H9 (cell line): ENCODE measurements around the gene SRPX2. TPM values are rescaled to one million over a fixed set of nuclear protein-coding genes. Genes with fewer than 3 reads are reported as not detected.

Source experiments
- DNase-seq: peaks from one replicate; pipeline ENCODE4 v3.0.0-alpha.2; 2017
- H2AFZ ChIP-seq: one replicate; pipeline ENCODE4 v1.6.1; 2013; ENCODE audit warnings: mild to moderate bottlenecking, low read length, control low read depth, moderate library complexity
- H2AK5ac ChIP-seq: 2 replicates; pipeline ENCODE4 v1.6.1; 2013; ENCODE audit warnings: low read length, control low read depth, mixed read lengths; ENCODE audit not compliant: insufficient read length
- H2BK120ac ChIP-seq: one replicate; pipeline ENCODE4 v1.6.1; 2013; ENCODE audit warnings: low read depth, mild to moderate bottlenecking, low read length, control low read depth, inconsistent platforms; ENCODE audit not compliant: poor library complexity, severe bottlenecking
- H2BK12ac ChIP-seq: 2 replicates; pipeline ENCODE4 v1.6.1; 2013; ENCODE audit warnings: low read length, control low read depth, mixed read lengths, low read depth; ENCODE audit not compliant: insufficient read length
- H2BK15ac ChIP-seq: 2 replicates; pipeline ENCODE4 v1.6.1; 2013; ENCODE audit warnings: low read depth, low read length, control low read depth
- H2BK20ac ChIP-seq: one replicate; pipeline ENCODE4 v1.6.1; 2013; ENCODE audit warnings: low read depth, mild to moderate bottlenecking, low read length, control low read depth, inconsistent platforms; ENCODE audit not compliant: poor library complexity, severe bottlenecking
- H2BK5ac ChIP-seq: 2 replicates; pipeline ENCODE4 v1.6.1; 2013; ENCODE audit warnings: low read length, control low read depth, mixed read lengths; ENCODE audit not compliant: insufficient read length
- H3K14ac ChIP-seq: 2 replicates; pipeline ENCODE4 v1.6.1; 2013; ENCODE audit warnings: low read length, control low read depth; ENCODE audit not compliant: insufficient read depth
- H3K18ac ChIP-seq: 2 replicates; pipeline ENCODE4 v1.6.1; 2013; ENCODE audit warnings: low read depth, mild to moderate bottlenecking, mixed read lengths, low read length, control low read depth; ENCODE audit not compliant: insufficient read length
- H3K23ac ChIP-seq: 2 replicates; pipeline ENCODE4 v1.6.1; 2013; ENCODE audit warnings: low read length, control low read depth, mixed read lengths, low read depth; ENCODE audit not compliant: insufficient read length
- H3K23me2 ChIP-seq: 2 replicates; pipeline ENCODE4 v1.6.1; 2013; ENCODE audit warnings: low read depth, mild to moderate bottlenecking, mixed read lengths, low read length, control low read depth; ENCODE audit not compliant: insufficient read length, poor library complexity, severe bottlenecking
- H3K27ac ChIP-seq: 2 replicates; pipeline ENCODE4 v1.5.1; 2013; ENCODE audit warnings: low read length, control low read depth, mixed read lengths, low read depth; ENCODE audit not compliant: insufficient read length
- H3K27me3 ChIP-seq: 2 replicates; pipeline ENCODE4 v1.6.1; 2013; ENCODE audit warnings: low read length, control low read depth, inconsistent platforms; ENCODE audit not compliant: insufficient read depth
- H3K4ac ChIP-seq: 2 replicates; pipeline ENCODE4 v1.6.1; 2013; ENCODE audit warnings: low read depth, mild to moderate bottlenecking, control low read depth, inconsistent platforms, low read length, moderate library complexity
- H3K4me1 ChIP-seq: 2 replicates; pipeline ENCODE4 v1.6.1; 2013; ENCODE audit warnings: low read length, control low read depth, inconsistent platforms; ENCODE audit not compliant: insufficient read depth
- H3K4me2 ChIP-seq: 2 replicates; pipeline ENCODE4 v1.6.1; 2013; ENCODE audit warnings: low read length, control low read depth, mixed read lengths; ENCODE audit not compliant: insufficient read length, insufficient read depth
- H3K56ac ChIP-seq: 2 replicates; pipeline ENCODE4 v1.6.1; 2013; ENCODE audit warnings: low read depth, mild to moderate bottlenecking, mixed read lengths, low read length, control low read depth; ENCODE audit not compliant: insufficient read length
- H3K79me1 ChIP-seq: 2 replicates; pipeline ENCODE4 v1.6.1; 2013; ENCODE audit warnings: low read depth, mild to moderate bottlenecking, moderate library complexity, low read length, control low read depth, inconsistent platforms; ENCODE audit not compliant: insufficient read depth, poor library complexity, severe bottlenecking
- H3K79me2 ChIP-seq: 2 replicates; pipeline ENCODE4 v1.6.1; 2013; ENCODE audit warnings: low read length, control low read depth, inconsistent platforms; ENCODE audit not compliant: insufficient read depth
- H3K9ac ChIP-seq: 2 replicates; pipeline ENCODE4 v1.6.1; 2013; ENCODE audit warnings: low read length, control low read depth, mixed read lengths; ENCODE audit not compliant: insufficient read length; ENCODE audit errors: extremely low read depth
- H3K9me3 ChIP-seq: one replicate; pipeline ENCODE4 v1.6.1; 2013; ENCODE audit warnings: low read depth, low read length, inconsistent platforms; ENCODE audit not compliant: control insufficient read depth
- H3T11ph ChIP-seq: one replicate; pipeline ENCODE4 v1.6.1; 2013; ENCODE audit warnings: mild to moderate bottlenecking, low read length, control low read depth, inconsistent platforms
- H4K20me1 ChIP-seq: one replicate; pipeline ENCODE4 v1.6.1; 2013; ENCODE audit not compliant: control insufficient read depth, insufficient read length, insufficient read depth
- H4K5ac ChIP-seq: 2 replicates; pipeline ENCODE4 v1.6.1; 2013; ENCODE audit warnings: low read depth, mild to moderate bottlenecking, mixed read lengths, low read length, control low read depth; ENCODE audit not compliant: insufficient read length
- H4K8ac ChIP-seq: replicated peaks from 2 replicates; pipeline ENCODE4 v1.6.1; 2013; ENCODE audit warnings: low read length, control low read depth, mixed read lengths, low read depth; ENCODE audit not compliant: insufficient read length
- H4K91ac ChIP-seq: 2 replicates; pipeline ENCODE4 v1.6.1; 2013; ENCODE audit warnings: low read depth, mild to moderate bottlenecking, moderate library complexity, mixed read lengths, low read length, control low read depth; ENCODE audit not compliant: insufficient read length
- H3K27ac Mint-ChIP-seq, 3 experiments: 2 replicates in 2 of 3; 3 replicates in 1 of 3; pipeline ENCODE4 v1.8.0; 2020 to 2021; ENCODE audit warnings: mixed read lengths in 3 of 3, mild to moderate bottlenecking in 1 of 3, moderate library complexity in 1 of 3
- H3K27me3 Mint-ChIP-seq: 2 replicates; pipeline ENCODE4 v1.8.0; 2021; ENCODE audit warnings: low read depth, mild to moderate bottlenecking, moderate library complexity, mixed read lengths
- H3K36me3 Mint-ChIP-seq, 3 experiments: 2 replicates in 2 of 3; 3 replicates in 1 of 3; pipeline ENCODE4 v1.8.0; 2020 to 2021; ENCODE audit warnings: low read depth in 3 of 3, mixed read lengths in 3 of 3; ENCODE audit not compliant: insufficient read depth in 1 of 3
- H3K4me1 Mint-ChIP-seq, 2 experiments: 2 replicates each; pipeline ENCODE4 v1.8.0; 2020; ENCODE audit warnings: mixed read lengths in 2 of 2
- H3K4me3 Mint-ChIP-seq, 2 experiments: 2 replicates in 1 of 2; 3 replicates in 1 of 2; pipeline ENCODE4 v1.8.0; 2020 to 2021; ENCODE audit warnings: mild to moderate bottlenecking in 2 of 2, mixed read lengths in 2 of 2, moderate library complexity in 1 of 2
- H3K9me3 Mint-ChIP-seq, 2 experiments: 2 replicates in 1 of 2; 3 replicates in 1 of 2; pipeline ENCODE4 v1.8.0; 2020; ENCODE audit warnings: mild to moderate bottlenecking in 2 of 2, mixed read lengths in 2 of 2, moderate library complexity in 1 of 2
- CTCF ChIP-seq: fragments of 200-600 bp; sonication (generic); conservative IDR thresholded peaks from 3 replicates; pipeline ENCODE4 v1.8.0; 2021; ENCODE audit warnings: antibody characterized with exemption, mild to moderate bottlenecking
- WGBS: extraction: QIAGEN DNeasy Blood & Tissue Kit; methylation state at CpG from one replicate; pipeline ENCODE4 v1.1.7; 2013; ENCODE audit warnings: missing lambda C conversion rate, low lambda C conversion rate, mixed read lengths; ENCODE audit not compliant: insufficient read length; ENCODE audit errors: extremely low coverage; 5-methylcytosine and 5-hydroxymethylcytosine counted together
- total RNA-seq: library from RNA; stranded (reverse); gene quantifications from 2 replicates; pipeline ENCODE4 v1.2.1, GENCODE V29; 2021

Gene SRPX2
- total RNA-seq, 1 experiment from 2014 or later = not detected

GRCh38 chrX:100600758-100601157 is 43.2 kb upstream of the SRPX2 start:
- H2BK20ac ChIP-seq = no peak overlapping the region
- H3K79me1 ChIP-seq = no peaks in the 10 kb centered on the region
- H3K9me3 Mint-ChIP-seq = peaks cover 0 to 67% of the 10 kb centered on the region in 2 experiments; a peak in 3 of 5 replicates
- no peak overlapping the region for H3K4me2 ChIP-seq
- no peak overlapping the region for H2BK120ac ChIP-seq
- no peak overlapping the region for H2BK15ac ChIP-seq
- H3K9me3 ChIP-seq = no peaks in the 10 kb centered on the region
- no peak overlapping the region for H3K56ac ChIP-seq
- no peaks in the 10 kb centered on the region for H3K79me2 ChIP-seq
- H3K27ac Mint-ChIP-seq = no peak overlapping the region
- no CpG with 5 or more reads among the region's 1 CpG for WGBS
- H3K27me3 ChIP-seq = no peaks in the 10 kb centered on the region
- no peak overlapping the region for H4K91ac ChIP-seq
- H3K14ac ChIP-seq = no peak overlapping the region
- H3K9ac ChIP-seq = no peak overlapping the region
- H4K20me1 ChIP-seq = no peaks in the 10 kb centered on the region
- H3K18ac ChIP-seq = no peak overlapping the region
- TF ChIP-seq CTCF = no peak
- peaks cover 13 to 29% of the 10 kb centered on the region in 2 experiments for H3K4me1 Mint-ChIP-seq
- H3K27me3 Mint-ChIP-seq = no peaks in the 10 kb centered on the region
- no peak overlapping the region for H4K8ac ChIP-seq
- H3K23ac ChIP-seq = no peak overlapping the region
- H2AFZ ChIP-seq = no peak overlapping the region
- no peak overlapping the region for H3T11ph ChIP-seq
- DNase-seq = no peak
- no peak overlapping the region for H2AK5ac ChIP-seq
- H3K23me2 ChIP-seq = no peaks in the 10 kb centered on the region
- no peak overlapping the region for H2BK5ac ChIP-seq
- H3K27ac ChIP-seq = no peak overlapping the region
- no peak overlapping the region for H2BK12ac ChIP-seq
- no peaks in the 10 kb centered on the region; a peak in 1 of 7 replicates for H3K36me3 Mint-ChIP-seq
- no peak overlapping the region for H4K5ac ChIP-seq
- H3K4me1 ChIP-seq = no peaks in the 10 kb centered on the region; the same call in 1 of the 2 replicates
- no peak overlapping the region for H3K4me3 Mint-ChIP-seq
- H3K4ac ChIP-seq = no peak overlapping the region
